ENCODE results near the gene CD244.

DNA sequence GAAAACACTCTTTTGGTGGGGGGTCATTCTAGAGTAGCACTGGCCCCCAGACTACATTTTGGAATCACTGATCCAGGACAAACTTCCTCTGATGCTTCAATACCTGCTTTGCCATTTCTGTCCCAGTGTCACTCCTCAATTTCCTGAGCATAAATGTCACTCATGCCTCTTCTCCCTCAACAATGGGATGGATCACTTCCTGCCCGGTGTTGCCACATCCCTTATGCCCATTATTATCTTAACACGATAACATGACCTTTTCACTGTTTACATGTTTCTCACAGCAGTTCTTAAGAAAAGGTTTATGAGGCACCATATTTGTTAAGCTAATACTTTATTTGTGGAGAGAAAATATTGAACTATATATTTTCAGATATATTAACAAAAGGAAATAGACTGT lies 26.2 kb upstream of the CD244 start:
- TF ChIP-seq, protein P1, sequence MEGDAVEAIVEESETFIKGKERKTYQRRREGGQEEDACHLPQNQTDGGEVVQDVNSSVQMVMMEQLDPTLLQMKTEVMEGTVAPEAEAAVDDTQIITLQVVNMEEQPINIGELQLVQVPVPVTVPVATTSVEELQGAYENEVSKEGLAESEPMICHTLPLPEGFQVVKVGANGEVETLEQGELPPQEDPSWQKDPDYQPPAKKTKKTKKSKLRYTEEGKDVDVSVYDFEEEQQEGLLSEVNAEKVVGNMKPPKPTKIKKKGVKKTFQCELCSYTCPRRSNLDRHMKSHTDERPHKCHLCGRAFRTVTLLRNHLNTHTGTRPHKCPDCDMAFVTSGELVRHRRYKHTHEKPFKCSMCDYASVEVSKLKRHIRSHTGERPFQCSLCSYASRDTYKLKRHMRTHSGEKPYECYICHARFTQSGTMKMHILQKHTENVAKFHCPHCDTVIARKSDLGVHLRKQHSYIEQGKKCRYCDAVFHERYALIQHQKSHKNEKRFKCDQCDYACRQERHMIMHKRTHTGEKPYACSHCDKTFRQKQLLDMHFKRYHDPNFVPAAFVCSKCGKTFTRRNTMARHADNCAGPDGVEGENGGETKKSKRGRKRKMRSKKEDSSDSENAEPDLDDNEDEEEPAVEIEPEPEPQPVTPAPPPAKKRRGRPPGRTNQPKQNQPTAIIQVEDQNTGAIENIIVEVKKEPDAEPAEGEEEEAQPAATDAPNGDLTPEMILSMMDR (IDR thresholded peaks at IDR 0.05), result no peak
- no peak for TF ChIP-seq POLR2A (IDR thresholded peaks at IDR 0.05)
